GM21526 (cell line): ENCODE data around the gene CFAP157.

ENCODE experiments used
- ATAC-seq: cut with Tn5 transposase; IDR thresholded peaks from one replicate; pipeline ENCODE4 v1.9.1; 2021; ENCODE audit warnings: moderate library complexity; ENCODE audit not compliant: unreplicated experiment, low FRiP score

CFAP157 gene

DNA sequence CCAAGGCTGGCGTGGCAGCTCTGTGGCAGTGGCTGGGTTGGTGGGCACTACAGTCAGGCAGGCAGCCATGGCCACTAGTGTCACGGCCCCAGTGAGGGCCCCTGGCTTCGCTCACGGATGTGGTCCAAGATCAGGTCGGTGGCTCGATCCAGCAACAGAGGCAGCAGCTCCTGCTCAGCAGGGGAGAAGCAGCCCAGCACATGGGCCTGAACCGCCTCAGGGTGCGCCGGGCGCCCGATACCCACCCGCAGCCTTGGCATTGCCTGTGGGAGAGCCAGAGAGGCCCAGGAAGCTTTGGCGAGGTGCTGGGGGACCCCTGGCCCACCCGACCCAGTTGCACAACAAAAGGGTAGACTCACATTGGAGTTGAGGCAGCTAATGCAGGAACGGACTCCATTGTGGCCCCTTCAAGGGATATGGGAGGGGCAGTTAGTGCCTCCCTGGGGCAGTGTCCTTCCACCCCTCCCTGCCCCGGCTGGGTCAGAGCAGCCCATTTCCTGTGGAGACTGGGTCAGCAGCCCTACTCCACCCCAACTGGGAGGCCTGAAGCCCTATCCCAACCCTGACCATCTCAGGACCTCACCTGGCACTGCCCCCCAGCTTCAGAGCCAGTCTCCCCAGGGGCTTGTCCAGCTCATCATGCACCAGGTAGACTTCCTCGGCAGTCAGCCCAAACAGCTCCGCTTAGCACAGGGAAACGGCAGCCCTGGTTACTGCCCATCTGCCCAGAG, 7.4 kb downstream of the CFAP157 start:
- no peak for ATAC-seq

DNA sequence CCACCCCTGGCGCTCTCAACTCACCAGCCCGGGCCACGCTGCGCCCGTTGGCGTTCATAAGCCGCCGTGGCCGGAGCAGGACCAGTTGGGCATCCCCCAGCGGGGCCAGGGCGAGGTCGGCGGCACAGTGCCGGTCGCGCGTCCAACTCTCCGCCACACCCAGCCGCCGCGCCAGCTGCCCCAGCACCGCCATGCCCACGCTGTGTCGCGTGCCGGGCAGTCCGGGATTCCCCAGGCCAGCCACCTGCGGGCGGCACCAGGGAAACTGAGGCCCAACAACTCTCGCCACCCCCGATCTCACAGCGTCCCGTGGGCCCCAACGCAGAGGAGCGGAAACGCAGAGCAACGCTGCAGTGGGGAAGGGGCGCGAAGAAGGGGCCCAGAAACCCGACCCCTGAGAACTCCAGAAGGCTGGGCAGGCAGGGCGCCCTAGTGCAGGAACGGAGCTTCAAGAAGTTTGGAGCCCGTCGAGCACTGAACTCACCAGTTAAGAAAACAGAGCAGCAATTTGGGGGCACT, 8.2 kb downstream of the CFAP157 start:
- ATAC-seq = no peak

DNA sequence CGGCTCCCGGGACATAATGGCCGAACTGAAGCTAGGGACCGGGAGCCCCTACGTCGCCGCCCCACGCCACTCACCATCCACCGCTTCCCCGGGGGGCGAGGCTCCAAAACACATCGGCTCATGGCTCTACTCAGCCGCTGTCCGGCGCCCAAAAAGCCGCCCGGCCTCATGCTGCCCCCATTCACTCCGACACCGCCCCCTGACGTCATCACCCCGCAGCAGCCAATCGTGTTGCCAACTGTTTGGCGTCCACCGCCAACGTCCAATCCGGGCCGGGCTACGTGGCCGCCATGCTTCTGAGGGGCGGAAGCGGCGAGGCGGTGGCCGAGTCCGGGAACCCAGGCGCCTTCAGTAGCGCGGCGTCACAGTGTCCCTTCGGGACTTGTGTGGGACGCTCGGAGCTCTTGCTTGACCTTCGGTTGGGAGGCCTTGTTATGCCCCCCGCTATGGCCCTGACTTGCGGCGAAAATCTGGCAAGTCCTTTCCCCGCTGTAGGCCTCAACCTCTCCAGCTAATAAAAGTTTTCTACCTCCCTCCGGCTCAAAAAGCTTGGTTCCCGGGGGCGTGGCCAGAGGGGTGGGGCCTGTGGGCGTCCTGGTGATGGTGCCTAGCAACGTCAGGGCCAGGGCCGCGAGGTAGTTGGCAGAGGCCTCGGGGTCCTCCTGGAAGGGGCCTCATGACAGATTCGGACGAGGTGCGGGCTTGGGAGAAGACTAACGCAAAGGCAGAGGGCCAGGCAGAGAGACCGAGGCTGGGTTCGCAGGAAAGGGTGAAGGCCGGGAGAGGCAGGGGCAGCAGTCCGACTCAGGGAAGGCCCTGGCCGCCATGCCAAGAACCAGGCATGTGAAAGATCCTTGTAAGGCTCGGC, 8.9 kb downstream of the CFAP157 start, which contains the start of the genes PTRH1 and TTC16:
Gene PTRH1, minus strand, starts transcription at position 194 of the 868 bp plus-strand sequence. Its CDS starts 24 bp downstream, at position 170.
Gene TTC16, plus strand, starts transcription at position 610 of the 868 bp plus-strand sequence. Its CDS starts 67 bp downstream, at position 677.
- peak; percentile 83 for ATAC-seq

- no peak for ATAC-seq
These were observed 9.6 kb downstream of the CFAP157 start for GRCh38 chr9:127716412-127716811.

DNA sequence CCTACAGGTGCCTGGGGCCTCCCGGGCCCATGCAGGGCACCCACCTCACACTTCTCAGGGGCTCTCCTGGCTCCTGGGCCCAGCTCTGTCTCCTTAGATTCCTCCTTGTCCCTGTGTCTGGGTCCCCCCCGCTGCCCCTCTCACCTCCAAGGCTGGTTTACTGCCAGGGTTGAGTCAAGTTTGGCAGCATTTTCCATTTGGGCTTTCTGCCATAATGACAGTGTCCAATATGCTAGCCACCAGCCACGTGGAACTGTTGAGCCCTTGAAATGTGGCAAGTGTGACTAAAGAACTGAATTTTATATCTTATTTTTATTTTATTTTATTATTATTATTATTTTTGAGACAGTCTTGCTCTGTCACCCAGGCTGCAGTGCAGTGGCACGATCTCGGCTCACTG, 11.0 kb downstream of the CFAP157 start:
- no peak for ATAC-seq

DNA sequence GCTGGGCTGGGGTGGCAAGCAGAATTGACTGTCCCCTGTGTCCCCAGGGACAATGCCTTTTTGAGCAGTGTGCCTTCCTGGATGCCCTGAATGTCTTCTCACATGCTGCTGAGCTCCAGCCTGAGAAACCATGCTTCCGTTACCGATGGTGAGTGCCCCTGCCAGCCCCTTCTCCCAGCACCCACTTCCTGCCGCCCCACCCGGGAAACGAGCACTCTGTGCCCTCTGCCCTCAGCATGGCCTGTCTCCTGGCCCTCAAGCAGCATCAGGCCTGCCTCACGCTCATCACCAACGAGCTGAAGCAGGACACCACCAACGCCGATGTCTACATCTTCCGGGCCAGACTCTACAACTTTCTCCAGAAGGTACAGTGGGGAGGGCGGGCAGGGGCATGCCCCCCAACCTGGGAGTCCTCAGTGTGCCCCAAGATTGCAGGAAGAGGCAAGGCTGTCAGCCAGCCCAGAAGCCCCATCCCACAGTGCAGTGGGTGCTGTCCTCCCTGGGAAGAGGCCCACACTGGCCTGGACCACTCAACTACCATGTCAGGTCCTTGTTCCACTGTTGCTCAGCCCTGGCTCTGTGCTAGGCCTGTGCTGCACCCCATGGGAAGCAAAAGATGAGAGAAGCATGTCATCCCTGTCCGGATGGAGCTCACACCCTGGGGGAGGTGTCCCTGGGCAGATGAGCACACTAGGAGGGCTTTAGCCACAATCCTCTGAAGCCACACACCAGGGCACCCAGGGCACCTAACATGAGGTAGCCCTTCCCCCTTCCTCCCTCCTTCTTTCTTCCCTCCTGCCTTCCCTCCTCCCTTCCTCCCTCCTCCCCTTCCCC, 13.5 kb downstream of the CFAP157 start:
- no peak for ATAC-seq

DNA sequence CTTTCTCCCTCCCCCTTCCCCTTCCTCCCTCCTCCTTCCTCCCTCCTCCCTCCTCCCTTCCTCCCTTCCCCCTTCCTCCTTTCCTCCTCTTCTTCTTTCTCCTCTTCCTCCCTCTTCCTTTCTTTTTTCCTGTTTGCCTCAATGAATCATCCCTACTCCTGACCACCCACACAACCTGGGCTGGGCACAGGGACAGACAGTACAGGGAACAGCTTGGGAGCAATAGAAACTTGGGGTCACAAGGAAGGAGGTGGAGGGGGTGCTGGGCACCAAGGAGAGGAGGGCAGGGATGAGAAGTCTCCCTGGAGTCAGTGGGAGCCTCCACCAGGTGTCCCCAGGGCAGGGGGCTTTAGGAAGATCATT, 14.1 kb downstream of the CFAP157 start:
- ATAC-seq = no peak

DNA sequence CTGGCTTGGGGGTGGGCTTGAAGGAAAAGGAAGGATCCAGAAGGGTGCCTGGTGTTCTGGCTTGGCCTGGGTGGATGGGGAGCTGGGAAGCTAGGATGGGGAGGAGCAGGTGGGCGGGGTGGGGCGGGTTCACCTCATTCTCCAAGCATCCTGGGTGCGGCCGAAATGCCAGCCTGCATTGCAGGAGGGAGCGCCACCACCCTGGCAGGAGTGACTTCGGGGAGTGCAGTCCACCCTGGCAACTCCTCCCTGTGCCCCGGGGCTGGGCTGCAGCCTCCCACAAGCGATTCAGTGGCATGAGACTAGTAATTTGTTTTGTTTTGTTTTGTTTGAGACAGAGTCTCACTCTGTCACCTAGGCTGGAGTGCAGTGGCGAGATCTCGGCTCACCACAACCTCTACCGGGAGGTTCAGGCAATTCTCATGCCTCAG, 14.6 kb downstream of the CFAP157 start:
- ATAC-seq = no peak

- ATAC-seq = no peak
These were observed 15.4 kb downstream of the CFAP157 start for GRCh38 chr9:127722055-127722745.

DNA sequence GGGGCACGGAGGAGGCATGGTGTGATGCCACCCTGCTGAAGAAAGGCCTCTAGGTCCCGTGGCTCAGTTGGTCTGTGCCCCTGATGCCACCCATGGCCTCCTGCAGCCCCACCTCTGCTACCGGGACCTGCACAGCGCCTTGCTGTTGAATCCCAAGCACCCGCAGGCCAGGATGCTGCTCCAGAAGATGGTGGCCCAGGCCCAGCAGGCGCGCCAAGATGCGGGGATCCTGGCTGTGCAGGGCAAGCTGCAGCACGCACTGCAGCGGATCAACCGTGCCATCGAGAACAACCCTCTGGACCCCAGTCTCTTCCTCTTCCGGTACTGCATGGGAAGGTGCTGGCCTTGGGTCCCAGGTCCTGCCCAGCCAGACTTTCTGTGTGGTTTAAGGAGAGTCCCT, 16.2 kb downstream of the CFAP157 start:
- no peak for ATAC-seq

DNA sequence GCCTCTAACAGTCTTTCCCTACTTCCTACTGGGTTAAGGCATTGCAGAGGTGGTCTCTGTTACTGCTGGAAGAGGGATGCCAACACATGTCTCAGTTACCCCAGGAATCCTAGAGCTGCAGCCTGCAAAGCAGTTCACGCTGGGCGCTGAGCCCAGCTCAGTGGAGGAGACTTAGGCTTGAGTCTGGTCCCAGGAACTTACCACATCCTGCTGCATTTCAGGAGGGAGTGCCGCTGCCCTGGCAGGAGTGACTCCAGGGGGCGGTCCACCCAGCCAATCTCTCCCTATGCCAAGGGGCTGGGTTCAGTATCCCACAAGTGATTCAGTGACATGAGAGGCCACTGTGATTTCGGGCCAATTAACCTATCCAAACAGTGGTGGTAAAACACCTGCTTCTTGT, 16.7 kb downstream of the CFAP157 start:
- ATAC-seq = no peak

GRCh38 chr9:127724012-127724411, 17.2 kb downstream of the CFAP157 start:
- no peak for ATAC-seq

DNA sequence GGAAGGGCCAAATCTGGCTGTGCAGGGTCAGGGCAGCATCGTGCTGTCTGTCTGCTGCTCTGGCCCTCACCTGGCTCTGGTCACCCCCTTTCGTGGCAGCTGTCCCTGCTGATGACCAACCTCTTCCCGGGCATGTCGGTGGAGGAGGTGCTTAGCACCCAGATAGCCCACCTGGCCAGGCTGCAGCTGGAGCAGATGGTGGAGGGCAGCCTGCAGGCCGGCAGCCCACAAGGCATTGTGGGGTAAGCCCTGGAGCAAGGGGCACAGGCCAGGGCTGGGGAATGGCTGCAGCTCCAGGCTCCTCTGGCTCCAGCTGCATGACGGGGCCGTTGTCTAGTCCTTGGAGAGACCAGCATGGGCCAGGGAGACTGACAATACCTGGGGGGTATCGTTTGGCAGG, 20.1 kb downstream of the CFAP157 start:
- ATAC-seq = no peak

DNA sequence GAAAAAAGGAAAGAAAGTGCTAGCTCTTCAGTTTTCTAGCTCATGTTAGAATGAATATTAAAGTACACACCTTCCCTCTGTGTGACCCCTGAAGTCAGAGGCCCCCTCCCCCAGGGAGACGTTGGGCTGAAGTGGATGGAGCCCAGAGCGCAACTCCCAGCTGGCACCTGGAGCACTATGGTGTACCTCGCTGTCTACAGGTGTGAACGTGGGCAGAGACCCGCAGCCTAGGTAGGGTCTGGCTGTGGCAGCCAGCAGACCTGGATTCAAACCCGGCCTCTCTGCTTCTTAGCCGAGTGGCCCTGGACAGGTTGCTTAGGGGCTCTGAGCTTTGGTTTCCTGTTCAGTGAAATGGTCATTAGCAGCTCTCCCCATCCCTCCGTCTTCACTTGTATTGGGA, 22.0 kb downstream of the CFAP157 start:
- ATAC-seq = no peak

DNA sequence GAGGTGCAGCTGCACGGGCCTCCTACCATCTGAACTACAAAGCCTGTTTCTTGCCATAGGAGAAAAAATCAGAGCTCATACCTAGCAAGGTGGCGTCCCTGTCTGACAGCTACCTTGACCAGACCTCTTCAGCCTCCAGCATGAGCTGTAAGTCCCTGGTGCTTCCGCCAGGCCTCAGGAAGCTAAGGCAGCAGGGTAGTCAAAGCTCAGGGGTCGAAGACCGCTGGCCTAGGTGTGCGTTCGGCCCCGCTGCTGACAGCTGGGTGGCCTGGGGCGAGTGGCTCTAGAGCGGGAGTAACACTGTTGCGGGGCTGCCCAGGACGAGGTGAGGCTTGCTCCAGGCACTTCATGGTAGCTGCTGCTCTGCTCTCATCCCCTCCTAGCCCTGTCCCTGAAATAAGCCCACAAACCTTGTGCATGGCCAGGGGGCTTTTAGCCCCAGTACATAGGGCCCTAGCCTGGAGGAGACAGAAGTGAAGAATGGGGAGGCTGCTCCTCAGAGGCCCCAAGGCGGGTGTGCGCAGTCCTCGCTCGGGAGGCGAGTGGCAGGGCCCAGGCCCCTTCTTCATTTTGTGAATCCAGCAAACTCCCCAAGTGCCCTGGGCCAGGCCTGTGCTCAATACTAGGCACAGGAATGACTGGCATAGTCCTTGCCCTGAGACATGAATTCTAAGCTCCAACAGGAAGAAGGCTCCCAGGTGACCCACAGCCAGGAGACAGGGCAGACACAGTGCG, 22.9 kb downstream of the CFAP157 start:
- ATAC-seq = no peak

DNA sequence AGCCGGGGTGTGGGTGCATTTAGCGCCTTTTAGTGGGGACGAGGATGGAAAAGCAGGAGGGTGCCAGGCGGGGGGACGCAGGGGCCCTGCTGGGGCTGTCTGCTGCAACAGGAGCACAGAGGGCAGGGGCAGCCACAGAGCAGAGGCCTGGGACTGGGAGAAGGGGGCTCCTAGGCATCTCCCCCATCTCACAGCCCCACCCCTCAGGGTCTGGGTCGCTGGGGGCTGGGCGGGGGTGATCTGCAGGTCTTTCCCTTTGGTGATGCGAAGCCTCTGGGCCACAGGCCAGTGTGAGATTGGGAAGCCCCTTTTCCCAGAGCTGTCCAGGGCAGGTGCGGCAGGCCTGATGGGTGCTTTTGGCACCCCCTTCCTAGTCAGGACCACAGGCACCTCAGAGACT, 23.5 kb downstream of the CFAP157 start:
- ATAC-seq = no peak

DNA sequence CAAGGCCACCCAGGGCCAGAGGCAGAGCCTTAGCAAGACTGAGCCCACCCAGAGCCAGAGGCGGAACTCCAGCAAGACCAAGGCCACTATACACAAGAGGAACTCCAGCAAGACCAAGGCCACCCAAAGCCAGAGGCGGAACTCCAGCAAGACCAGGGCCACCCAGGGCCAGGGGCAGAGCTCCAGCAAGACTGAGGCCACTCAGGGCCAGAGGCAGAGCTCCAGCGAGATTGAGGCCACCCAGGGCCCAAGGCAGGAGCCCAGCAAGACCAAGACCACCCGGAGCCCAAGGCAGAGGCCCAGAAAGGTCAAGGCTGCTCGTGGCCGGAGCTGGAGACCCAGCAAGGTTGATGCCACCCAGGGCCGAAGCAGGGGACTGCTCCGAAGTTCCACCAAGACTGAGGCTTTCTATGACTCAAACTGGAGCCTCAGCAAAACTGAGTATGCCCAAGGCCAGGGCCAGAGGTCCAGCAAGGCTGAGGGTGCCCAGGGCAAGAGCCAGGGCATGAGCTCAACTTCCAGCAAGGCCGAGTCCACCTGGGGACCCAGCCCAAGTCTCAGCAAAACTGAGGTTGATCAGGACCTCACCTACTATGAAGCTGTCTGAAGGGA, 24.1 kb downstream of the CFAP157 start:
- no peak for ATAC-seq

DNA sequence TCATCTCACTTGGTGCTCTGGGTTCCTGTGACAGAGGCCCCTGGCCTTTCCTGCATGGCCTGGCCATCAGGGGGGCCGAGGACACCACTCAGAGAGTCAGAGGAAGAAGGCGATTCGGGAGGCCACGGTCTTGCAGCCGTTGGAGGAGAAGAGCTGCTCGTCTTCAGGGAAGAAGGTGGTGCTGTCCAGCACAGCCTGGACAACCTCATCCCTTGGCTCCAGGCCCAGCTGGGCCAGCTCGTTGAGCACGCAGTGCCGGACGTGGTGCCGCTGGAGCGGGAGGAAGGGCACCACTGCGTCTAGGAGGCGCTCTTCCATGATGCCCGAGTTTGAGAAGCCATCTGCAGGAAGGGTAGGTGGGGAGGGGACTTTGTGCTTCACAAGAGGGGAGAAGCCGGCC, 25.1 kb downstream of the CFAP157 start:
- ATAC-seq = no peak

DNA sequence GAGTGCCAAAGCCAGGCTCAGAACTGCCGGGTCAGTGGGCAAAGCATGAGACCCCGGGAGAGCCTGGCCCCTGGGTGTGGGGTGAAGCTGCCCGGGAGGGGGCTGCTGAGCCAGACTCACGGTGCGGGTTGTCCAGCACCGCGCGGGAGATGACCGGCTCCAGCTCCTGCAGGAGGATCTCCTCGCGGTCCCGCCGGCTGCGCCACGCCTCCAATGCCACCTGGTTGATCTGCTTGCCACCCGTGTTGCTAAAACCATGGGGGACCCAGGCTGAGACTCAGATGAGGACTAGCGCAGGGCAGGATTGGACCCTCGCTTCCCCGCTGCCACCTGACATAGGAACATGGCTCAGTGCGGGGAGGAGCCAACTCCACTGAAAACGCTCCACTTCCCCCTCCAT, 25.7 kb downstream of the CFAP157 start:
- ATAC-seq = no peak
